Ascending aorta (tissue), 2 donors: ENCODE data around the gene SMG6. TPM values are rescaled to one million over a fixed set of nuclear protein-coding genes. Genes with fewer than 3 reads are reported as not detected.
A peak's percentile ranks its signal among the peaks of the same experiment; 100 is the strongest.

Experiments
- DNase-seq, 2 donors: peaks; one replicate each; pipeline ENCODE4 v3.0.0-alpha.2; 2019; ENCODE audit warnings: low spot score in 2 of 2
- H3K27ac ChIP-seq, 2 donors: fragments of 200-600 bp; sonication (generic); one replicate each; pipeline ENCODE4 v1.5.1; 2016 to 2017; ENCODE audit warnings: mild to moderate bottlenecking in 1 of 2
- H3K27me3 ChIP-seq: fragments of 200-600 bp; sonication (generic); one replicate; pipeline ENCODE4 v1.5.1; 2017
- H3K36me3 ChIP-seq, 2 donors: fragments of 200-600 bp; sonication (generic); one replicate each; pipeline ENCODE4 v1.5.1; 2016
- H3K4me1 ChIP-seq, 2 donors: fragments of 200-600 bp; sonication (generic); one replicate each; pipeline ENCODE4 v1.5.1; 2016 to 2017; ENCODE audit warnings: mild to moderate bottlenecking in 1 of 2
- H3K4me3 ChIP-seq, 2 donors: fragments of 200-600 bp; sonication (generic); one replicate each; pipeline ENCODE4 v1.5.1; 2016 to 2017; ENCODE audit warnings: mild to moderate bottlenecking in 1 of 2
- H3K9me3 ChIP-seq, 2 donors: fragments of 200-600 bp; sonication (generic); one replicate each; pipeline ENCODE4 v1.5.1; 2016
- intact Hi-C: fragments of 100-400 bp; cut with DNase I; formaldehyde crosslinking; loops from one replicate; pipeline ENCODE4 v1.15.1; 2023
- total RNA-seq: library from RNA; depleted of rRNA; stranded (reverse); fragments of >200 nt; gene quantifications from one replicate; pipeline ENCODE4 v1.1.0, GENCODE V29; 2016
- TF ChIP-seq, protein P1 (sequence below), 3 experiments: fragments of 200-600 bp in 2 of 3; fragments of 450-650 bp in 1 of 3; sonication (generic) in 2 of 3; IDR thresholded peaks; one replicate each; pipeline ENCODE4 v1.5.1; 2016 to 2019; ENCODE audit warnings: antibody characterized with exemption in 3 of 3, mild to moderate bottlenecking in 1 of 3, moderate library complexity in 1 of 3

Gene SMG6
- total RNA-seq, 1 donor from 2014 or later: 50.8 TPM

DNA sequence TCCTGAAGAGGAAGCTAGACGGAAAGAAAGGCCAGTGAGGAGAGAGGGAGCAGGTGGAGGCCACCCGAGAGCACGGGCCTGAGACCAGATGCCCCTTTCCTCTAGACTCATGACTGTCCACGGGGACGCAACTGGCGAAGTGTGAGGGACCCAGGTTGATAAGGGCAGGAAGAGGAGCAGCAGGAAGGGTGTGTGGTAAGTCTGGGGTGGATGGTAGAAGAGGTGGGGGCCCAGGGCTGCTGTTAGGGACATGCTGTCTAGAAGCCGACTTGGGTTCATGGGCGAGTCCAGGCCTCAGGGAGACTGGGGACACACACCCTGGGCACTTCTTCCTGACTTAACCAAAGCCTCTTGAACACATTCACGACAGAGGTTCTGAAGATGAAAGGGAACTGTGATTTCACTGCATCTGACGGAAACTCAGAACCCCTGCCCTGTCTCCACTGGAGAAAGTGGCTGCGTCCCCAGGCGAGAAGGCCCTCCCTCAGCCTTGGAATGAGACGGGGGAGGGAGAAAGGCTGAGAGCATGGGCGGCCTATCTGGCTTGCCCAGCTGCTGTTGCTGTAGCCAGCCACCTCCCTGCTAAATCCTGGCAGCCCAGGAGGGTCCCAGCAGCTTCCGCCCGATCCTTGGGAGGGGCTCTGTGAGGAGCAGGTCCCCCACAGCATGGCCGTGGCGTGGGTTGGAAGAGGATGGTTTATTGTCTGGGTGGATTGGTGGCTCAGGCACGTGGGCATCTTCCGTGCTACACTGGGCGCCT lies 242.7 kb downstream of the SMG6 start:
- no peaks in the 10 kb centered on the region for H3K9me3 ChIP-seq
- intact Hi-C loops: no loop called here
- H3K4me1 ChIP-seq: peaks cover 5 to 6% of the 10 kb centered on the region in 2 donors
- H3K4me3 ChIP-seq: no peak overlapping the region
- no peak for DNase-seq
- H3K27ac ChIP-seq: peak overlapping the region; percentile 43 to 65
- TF ChIP-seq, protein P1, sequence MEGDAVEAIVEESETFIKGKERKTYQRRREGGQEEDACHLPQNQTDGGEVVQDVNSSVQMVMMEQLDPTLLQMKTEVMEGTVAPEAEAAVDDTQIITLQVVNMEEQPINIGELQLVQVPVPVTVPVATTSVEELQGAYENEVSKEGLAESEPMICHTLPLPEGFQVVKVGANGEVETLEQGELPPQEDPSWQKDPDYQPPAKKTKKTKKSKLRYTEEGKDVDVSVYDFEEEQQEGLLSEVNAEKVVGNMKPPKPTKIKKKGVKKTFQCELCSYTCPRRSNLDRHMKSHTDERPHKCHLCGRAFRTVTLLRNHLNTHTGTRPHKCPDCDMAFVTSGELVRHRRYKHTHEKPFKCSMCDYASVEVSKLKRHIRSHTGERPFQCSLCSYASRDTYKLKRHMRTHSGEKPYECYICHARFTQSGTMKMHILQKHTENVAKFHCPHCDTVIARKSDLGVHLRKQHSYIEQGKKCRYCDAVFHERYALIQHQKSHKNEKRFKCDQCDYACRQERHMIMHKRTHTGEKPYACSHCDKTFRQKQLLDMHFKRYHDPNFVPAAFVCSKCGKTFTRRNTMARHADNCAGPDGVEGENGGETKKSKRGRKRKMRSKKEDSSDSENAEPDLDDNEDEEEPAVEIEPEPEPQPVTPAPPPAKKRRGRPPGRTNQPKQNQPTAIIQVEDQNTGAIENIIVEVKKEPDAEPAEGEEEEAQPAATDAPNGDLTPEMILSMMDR (IDR thresholded peaks at IDR 0.05): no peak
- H3K27me3 ChIP-seq: no peaks in the 10 kb centered on the region
- peaks cover 30 to 50% of the 10 kb centered on the region in 2 donors for H3K36me3 ChIP-seq

DNA sequence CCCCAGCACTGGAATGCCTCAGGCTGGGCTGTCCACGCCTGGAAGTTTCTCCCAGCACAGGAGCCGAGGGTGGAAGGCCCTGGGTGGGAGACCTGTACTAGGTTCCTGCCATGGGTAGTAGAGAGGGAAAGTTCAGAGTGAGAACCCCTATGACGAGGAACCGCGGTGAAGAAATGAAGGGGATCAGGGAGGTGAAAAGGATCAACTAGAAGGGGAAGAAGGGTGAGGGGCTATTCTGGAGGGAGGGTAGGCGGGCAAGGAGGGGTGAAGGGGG lies 243.3 kb downstream of the SMG6 start:
- no peaks in the 10 kb centered on the region for H3K27me3 ChIP-seq
- H3K9me3 ChIP-seq: no peaks in the 10 kb centered on the region
- peaks cover 5 to 10% of the 10 kb centered on the region in 2 donors for H3K4me1 ChIP-seq
- peaks cover 28 to 47% of the 10 kb centered on the region in 2 donors for H3K36me3 ChIP-seq
- intact Hi-C loops: no loop called here
- H3K27ac ChIP-seq: peak overlapping the region; percentile 43 to 65
- no peak for DNase-seq
- no peak overlapping the region for H3K4me3 ChIP-seq
- TF ChIP-seq, protein P1 (IDR thresholded peaks at IDR 0.05): no peak

DNA sequence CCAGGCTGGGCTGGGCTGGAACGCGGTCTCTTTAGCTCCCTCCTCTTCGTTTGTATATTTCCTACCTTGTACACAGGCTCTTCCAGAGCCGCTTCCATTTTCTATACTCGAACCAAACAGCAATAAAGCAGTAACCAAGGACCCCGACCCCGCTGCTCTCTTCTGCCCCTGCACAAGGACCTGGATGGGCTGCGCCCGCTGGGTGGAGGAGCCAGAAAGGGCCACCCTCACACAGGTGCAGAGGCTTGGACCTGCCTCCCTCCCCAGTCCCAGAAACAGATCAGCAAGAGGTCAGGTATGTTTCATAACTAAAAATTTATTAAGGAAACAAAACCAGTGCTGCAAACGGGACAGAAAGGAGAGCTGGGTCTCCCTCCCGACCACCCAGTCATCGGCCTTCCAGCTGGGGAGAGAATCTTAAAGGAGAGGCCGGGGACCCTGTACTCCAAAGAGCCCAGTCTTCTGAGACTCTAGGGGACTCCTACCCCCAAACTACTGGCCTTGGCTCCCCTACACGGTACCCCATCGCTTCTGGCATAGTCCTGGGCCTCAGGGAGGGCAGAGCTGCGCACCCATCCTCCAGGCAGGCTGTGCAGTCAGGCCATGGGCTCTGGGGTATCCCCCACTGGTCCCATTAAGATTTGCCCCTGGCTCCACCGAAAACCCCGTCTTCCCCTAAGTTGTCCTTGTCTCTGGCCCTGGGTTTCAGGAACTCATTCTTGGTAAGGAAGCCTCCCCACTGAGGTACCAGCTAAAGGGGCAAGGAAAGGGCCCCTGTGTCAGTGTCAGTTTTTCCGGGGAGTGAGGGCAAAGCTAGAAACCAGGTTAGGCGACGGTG lies 243.8 kb downstream of the SMG6 start:
- no peak for DNase-seq
- peaks cover 5 to 12% of the 10 kb centered on the region in 2 donors for H3K4me1 ChIP-seq
- peak overlapping the region in 1 of 2 donors; percentile 9 for H3K4me3 ChIP-seq
- H3K27me3 ChIP-seq: no peaks in the 10 kb centered on the region
- peak overlapping the region; percentile 43 to 65 for H3K27ac ChIP-seq
- TF ChIP-seq, protein P1 (IDR thresholded peaks at IDR 0.05): no peak
- intact Hi-C loops: loop anchor here (5.0 to 10.0 kb wide), 2 partner anchors 33 to 335 kb away; no protein-coding TSS in a partner anchor
- peaks cover 24 to 41% of the 10 kb centered on the region in 2 donors for H3K36me3 ChIP-seq
- no peaks in the 10 kb centered on the region for H3K9me3 ChIP-seq

DNA sequence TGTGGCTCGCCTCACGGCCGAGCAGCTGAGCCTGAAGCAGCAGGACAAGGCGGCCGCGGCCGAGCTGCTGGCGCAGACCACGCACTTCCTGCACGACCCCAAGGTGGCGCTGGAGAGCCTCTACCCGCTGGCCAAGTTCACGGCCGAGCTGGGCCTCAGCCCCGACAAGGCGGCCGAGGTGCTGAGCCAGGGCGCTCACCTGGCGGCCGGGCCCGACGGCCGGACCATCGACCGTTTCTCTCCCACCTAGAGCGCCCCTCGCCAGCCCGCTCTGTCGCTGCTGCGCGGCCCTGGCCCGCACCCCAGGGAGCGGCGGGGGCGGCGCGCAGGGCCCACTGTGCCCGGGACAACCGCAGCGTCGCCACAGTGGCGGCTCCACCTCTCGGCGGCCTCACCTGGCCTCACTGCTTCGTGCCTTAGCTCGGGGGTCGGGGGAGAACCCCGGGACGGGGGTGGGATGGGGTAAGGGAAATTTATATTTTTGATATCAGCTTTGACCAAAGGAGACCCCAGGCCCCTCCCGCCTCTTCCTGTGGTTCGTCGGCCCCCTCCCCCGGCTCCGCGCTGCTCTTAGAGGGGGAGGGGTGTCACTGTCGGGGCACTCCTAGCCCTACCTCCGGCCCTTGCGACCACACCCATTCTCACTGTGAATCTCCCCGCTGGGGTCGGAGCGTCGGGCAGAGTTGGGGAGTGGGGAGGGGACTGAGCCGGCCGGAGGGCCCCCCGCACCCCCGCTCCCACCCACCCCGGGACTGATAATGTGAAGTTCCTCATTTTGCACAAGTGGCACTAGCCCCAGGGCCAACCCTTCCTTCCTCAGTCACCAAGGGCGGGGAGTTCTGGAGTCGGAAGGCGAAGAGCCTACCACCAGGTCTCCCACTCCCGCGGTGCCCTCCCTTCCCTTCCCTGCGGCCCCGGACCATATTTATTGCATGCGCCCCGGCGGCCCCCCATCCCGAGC lies 244.7 kb downstream of the SMG6 start:
- TF ChIP-seq, protein P1 (IDR thresholded peaks at IDR 0.05): peak; percentile 35 to 41 (median 36)
- peak overlapping the region; percentile 9 to 19 for H3K4me3 ChIP-seq
- intact Hi-C loops: loop anchor here (5.0 to 10.0 kb wide), 2 partner anchors 33 to 336 kb away; no protein-coding TSS in a partner anchor
- peaks cover 15 to 32% of the 10 kb centered on the region in 2 donors for H3K36me3 ChIP-seq
- peak overlapping the region in 1 of 2 donors; percentile 65 for H3K27ac ChIP-seq
- no peaks in the 10 kb centered on the region for H3K27me3 ChIP-seq
- no peak for DNase-seq
- H3K4me1 ChIP-seq: peaks cover 13 to 18% of the 10 kb centered on the region in 2 donors
- no peaks in the 10 kb centered on the region for H3K9me3 ChIP-seq
